K562 (cell line): ENCODE measurements around the gene TMEM132D. TPM values are rescaled to one million over a fixed set of nuclear protein-coding genes. Genes with fewer than 3 reads are reported as not detected.

Experiments
- CUX1 ChIP-seq: fragments of 200-800 bp; sonication (Bioruptor generic); IDR thresholded peaks from 2 replicates; pipeline ENCODE4 v1.6.1; 2016; ENCODE audit warnings: missing genetic modification characterization, missing compliant biosample characterization
- JUN ChIP-seq, 2 experiments: sonication (generic) in 1 of 2; formaldehyde crosslinking in 1 of 2; IDR thresholded peaks; 2 replicates each; pipeline versions ENCODE4 v1.6.1 to v1.8.0; 2012 to 2022; ENCODE audit warnings: borderline replicate concordance in 2 of 2, mild to moderate bottlenecking in 2 of 2, improper control_type of control experiment in 1 of 2, low read depth in 1 of 2, low read length in 1 of 2, missing genetic modification reagents in 1 of 2
- KLF10 ChIP-seq: fragments of 250-450 bp; sonication (Bioruptor Pico); IDR thresholded peaks from 2 replicates; pipeline ENCODE4 v1.6.1; 2021; ENCODE audit warnings: matching md5 sums
- NONO ChIP-seq, 2 experiments: fragments of 200-400 bp in 1 of 2; fragments of 450-650 bp in 1 of 2; formaldehyde crosslinking in 1 of 2; IDR thresholded peaks; 2 replicates each; pipeline ENCODE4 v1.6.1; 2017; ENCODE audit warnings: low read depth in 2 of 2, mild to moderate bottlenecking in 2 of 2, moderate library complexity in 2 of 2, low read length in 1 of 2
- PCBP2 ChIP-seq: fragments of 200-400 bp; formaldehyde crosslinking; IDR thresholded peaks from 2 replicates; pipeline ENCODE4 v1.6.1; 2018; ENCODE audit warnings: low read length, low read depth, mild to moderate bottlenecking, moderate library complexity; ENCODE audit not compliant: poor library complexity, severe bottlenecking
- SRSF7 ChIP-seq: fragments of 200-400 bp; formaldehyde crosslinking; optimal IDR thresholded peaks from 2 replicates; pipeline ENCODE3; 2017; ENCODE audit warnings: mild to moderate bottlenecking, low read depth, low read length
- polyA plus RNA-seq, 8 experiments: library from polyadenylated mRNA; depleted of rRNA in 4 of 8; stranded (reverse) in 5 of 8; unstranded in 3 of 8; fragments of >200 nt; fragmentation: Nextera tagmentation in 2 of 8; fragmentation: Illumina TruSeq in 1 of 8; extraction: Ambion mirVana in 2 of 8; extraction: Trizol in 1 of 8; gene quantifications; 2 replicates each; pipeline versions ENCODE4 v1.2.1 to v1.2.3, GENCODE V29; 2011 to 2014; ENCODE audit warnings: inconsistent platforms in 1 of 8, missing spikeins in 1 of 8
- total RNA-seq, 7 experiments: library from RNA; depleted of rRNA in 6 of 7; stranded (reverse); fragments of >200 nt in 6 of 7; fragmentation: Illumina TruSeq in 2 of 7; extraction: Trizol in 2 of 7; gene quantifications; 2 replicates each; pipeline versions ENCODE4 v1.2.1 to v1.2.3, GENCODE V29; 2011 to 2021; ENCODE audit warnings: low replicate concordance in 1 of 7

TMEM132D gene
- total and polyA plus RNA-seq, 9 of the 15 experiments (the other 6 are each of a cell fraction or from before 2014, with no cell fraction given) = not detected

GRCh38 chr12:129079719-129080118 is 824.1 kb downstream of the TMEM132D start (continued):
- no peak for TF ChIP-seq NONO (IDR thresholded peaks at IDR 0.05; ENCODE audit: low read depth in 2 of 2, low read length in 1 of 2)
- no peak for TF ChIP-seq KLF10 (CRISPR knock-in tag)
- no peak for TF ChIP-seq SRSF7
- TF ChIP-seq JUN (IDR thresholded peaks at IDR 0.05; ENCODE audit: borderline replicate concordance, low read depth, low read length) = no peak
- TF ChIP-seq JUN (CRISPR knock-in tag; IDR thresholded peaks at IDR 0.05; ENCODE audit: borderline replicate concordance) = no peak
- no peak for TF ChIP-seq CUX1 (CRISPR knock-in tag)
- TF ChIP-seq PCBP2 = no peak
